IgD-negative memory B cell (primary cell): ENCODE measurements around the gene SLC41A2. TPM values are rescaled to one million over a fixed set of nuclear protein-coding genes. Genes with fewer than 3 reads are reported as not detected.
"Not testable (repeated sequence)": the region's sequence is repeated elsewhere in the genome, so short reads cannot be mapped to it uniquely, and the experiment has no call there.

Experiments used
- H3K27ac Mint-ChIP-seq, 3 donors: one replicate each; pipeline ENCODE4 v1.8.0; 2020 to 2022; ENCODE audit warnings: mild to moderate bottlenecking in 3 of 3, mixed read lengths in 3 of 3, moderate library complexity in 1 of 3
- H3K27me3 Mint-ChIP-seq: one replicate; pipeline ENCODE4 v1.8.0; 2021; ENCODE audit warnings: mixed read lengths
- H3K36me3 Mint-ChIP-seq: one replicate; pipeline ENCODE4 v1.8.0; 2020; ENCODE audit warnings: mild to moderate bottlenecking, mixed read lengths
- H3K4me1 Mint-ChIP-seq, 3 donors: one replicate each; pipeline ENCODE4 v1.8.0; 2020 to 2022; ENCODE audit warnings: mixed read lengths in 3 of 3, mild to moderate bottlenecking in 1 of 3
- H3K4me3 Mint-ChIP-seq, 4 donors: one replicate each; pipeline ENCODE4 v1.8.0; 2020 to 2022; ENCODE audit warnings: mild to moderate bottlenecking in 4 of 4, mixed read lengths in 4 of 4, moderate library complexity in 3 of 4
- H3K9me3 Mint-ChIP-seq, 3 donors: one replicate each; pipeline ENCODE4 v1.8.0; 2020 to 2021; ENCODE audit warnings: mixed read lengths in 3 of 3, mild to moderate bottlenecking in 1 of 3
- polyA plus RNA-seq: library from polyadenylated mRNA; unstranded; fragments of 300-500 nt; fragmentation: Illumina TruSeq; gene quantifications from one replicate; pipeline ENCODE4 v1.2.3, GENCODE V29; 2021

The SLC41A2 gene
- polyA plus RNA-seq = 0.83 TPM

GRCh38 chr12:104958001-104958804 lies at the start of gene SLC41A2:
SLC41A2 (minus strand) TSS chr12:104958290; CDS start chr12:104928527, 29,763 bp downstream.
- peak within 1 kb of the TSS; percentile 92 to 99 (median 96) for H3K4me3 Mint-ChIP-seq
- H3K9me3 Mint-ChIP-seq = no peaks in the 10 kb centered on the region
- peaks cover 18 to 22% (median 22%) of the 10 kb centered on the region in 3 donors for H3K4me1 Mint-ChIP-seq
- H3K36me3 Mint-ChIP-seq = no peaks in the 10 kb centered on the region
- peak within 1 kb of the TSS; percentile 93 to 99 (median 98) for H3K27ac Mint-ChIP-seq
- peaks cover 5% of the 10 kb centered on the region for H3K27me3 Mint-ChIP-seq

- peaks cover 0 to 5% (median 0%) of the 10 kb centered on the region in 3 donors for H3K9me3 Mint-ChIP-seq
- no peaks in the 10 kb centered on the region for H3K27me3 Mint-ChIP-seq
- no peak overlapping the region for H3K27ac Mint-ChIP-seq
- H3K4me3 Mint-ChIP-seq = no peak overlapping the region
- H3K36me3 Mint-ChIP-seq = peaks cover 47% of the 10 kb centered on the region
- peaks cover 0 to 3% (median 0%) of the 10 kb centered on the region in 3 donors for H3K4me1 Mint-ChIP-seq
Measured at GRCh38 chr12:105001476-105001875, 43.4 kb upstream of the SLC41A2 start.

- Mint-ChIP-seq H3K4me3 (no peak overlapping the region), H3K9me3 (no peaks in the 10 kb centered on the region), H3K36me3 (peaks cover 39% of the 10 kb centered on the region), H3K27ac (no peak overlapping the region), H3K4me1 (peaks cover 0 to 3% (median 0%) of the 10 kb centered on the region in 3 donors), H3K27me3 (no peaks in the 10 kb centered on the region)
Measured at GRCh38 chr12:104999347-104999685, 41.2 kb upstream of the SLC41A2 start.

GRCh38 chr12:104998423-104999346 lies 40.6 kb upstream of the SLC41A2 start:
- no peak overlapping the region for H3K4me3 Mint-ChIP-seq
- H3K36me3 Mint-ChIP-seq = peaks cover 36% of the 10 kb centered on the region
- H3K4me1 Mint-ChIP-seq = peaks cover 0 to 3% (median 0%) of the 10 kb centered on the region in 3 donors
- H3K27me3 Mint-ChIP-seq = no peaks in the 10 kb centered on the region
- H3K27ac Mint-ChIP-seq = no peak overlapping the region
- no peaks in the 10 kb centered on the region for H3K9me3 Mint-ChIP-seq

GRCh38 chr12:104997541-104997940 lies 39.5 kb upstream of the SLC41A2 start:
- H3K27ac Mint-ChIP-seq = peak overlapping the region in 1 of 3 donors; percentile 7
- H3K4me1 Mint-ChIP-seq = peaks cover 0 to 3% (median 0%) of the 10 kb centered on the region in 3 donors
- H3K27me3 Mint-ChIP-seq = no peaks in the 10 kb centered on the region
- H3K4me3 Mint-ChIP-seq = no peak overlapping the region
- peaks cover 31% of the 10 kb centered on the region for H3K36me3 Mint-ChIP-seq
- no peaks in the 10 kb centered on the region for H3K9me3 Mint-ChIP-seq

- no peak overlapping the region for H3K27ac Mint-ChIP-seq
- H3K9me3 Mint-ChIP-seq = peaks cover 0 to 1% (median 0%) of the 10 kb centered on the region in 3 donors
- no peak overlapping the region for H3K4me3 Mint-ChIP-seq
- no peaks in the 10 kb centered on the region for H3K27me3 Mint-ChIP-seq
- H3K36me3 Mint-ChIP-seq = peaks cover 18% of the 10 kb centered on the region
- peaks cover 0 to 15% (median 0%) of the 10 kb centered on the region in 3 donors for H3K4me1 Mint-ChIP-seq
Measured at GRCh38 chr12:104994336-104994735, 36.2 kb upstream of the SLC41A2 start.

- H3K27ac Mint-ChIP-seq = no peak overlapping the region
- H3K36me3 Mint-ChIP-seq = peaks cover 15% of the 10 kb centered on the region
- peaks cover 14 to 26% (median 15%) of the 10 kb centered on the region in 3 donors for H3K4me1 Mint-ChIP-seq
- H3K27me3 Mint-ChIP-seq = no peaks in the 10 kb centered on the region
- no peak overlapping the region for H3K4me3 Mint-ChIP-seq
- H3K9me3 Mint-ChIP-seq = peaks cover 0 to 2% (median 0%) of the 10 kb centered on the region in 3 donors
Measured at GRCh38 chr12:104991565-104992128, 33.6 kb upstream of the SLC41A2 start.

- Mint-ChIP-seq H3K27me3 (no peaks in the 10 kb centered on the region), H3K4me3 (no peak overlapping the region), H3K4me1 (peaks cover 16 to 29% (median 19%) of the 10 kb centered on the region in 3 donors), H3K36me3 (peaks cover 15% of the 10 kb centered on the region), H3K27ac (no peak overlapping the region), H3K9me3 (peaks cover 0 to 2% (median 0%) of the 10 kb centered on the region in 3 donors)
Measured at GRCh38 chr12:104990950-104991349, 32.9 kb upstream of the SLC41A2 start.

GRCh38 chr12:104986022-104986941 lies 28.2 kb upstream of the SLC41A2 start, which contains the start of gene NOPCHAP1:
NOPCHAP1 (plus strand) TSS chr12:104986316; CDS start chr12:104986353, 37 bp downstream.
- Mint-ChIP-seq H3K9me3 (peaks cover 0 to 2% (median 0%) of the 10 kb centered on the region in 3 donors), H3K4me3 (peak within 1 kb of the TSS; percentile 88 to 97 (median 94)), H3K36me3 (peaks cover 5% of the 10 kb centered on the region), H3K27me3 (no peaks in the 10 kb centered on the region), H3K4me1 (peaks cover 16 to 34% (median 29%) of the 10 kb centered on the region in 3 donors), H3K27ac (peak within 1 kb of the TSS in 2 of 3 donors; percentile 27 to 91)

- peaks cover 5% of the 10 kb centered on the region for H3K36me3 Mint-ChIP-seq
- peaks cover 0 to 2% (median 0%) of the 10 kb centered on the region in 3 donors for H3K9me3 Mint-ChIP-seq
- no peak overlapping the region for H3K27ac Mint-ChIP-seq
- peak overlapping the region; percentile 88 to 97 (median 94) for H3K4me3 Mint-ChIP-seq
- H3K27me3 Mint-ChIP-seq = no peaks in the 10 kb centered on the region
- peaks cover 16 to 34% (median 26%) of the 10 kb centered on the region in 3 donors for H3K4me1 Mint-ChIP-seq
Measured at GRCh38 chr12:104985206-104985605, 27.1 kb upstream of the SLC41A2 start.

- H3K4me1 Mint-ChIP-seq = peaks cover 12 to 24% (median 12%) of the 10 kb centered on the region in 3 donors
- H3K9me3 Mint-ChIP-seq = not testable (repeated sequence)
Measured at GRCh38 chr12:104977688-104978087, 19.6 kb upstream of the SLC41A2 start.

GRCh38 chr12:104976703-104977102 lies 18.6 kb upstream of the SLC41A2 start:
- peak overlapping the region in 1 of 4 donors; percentile 13 for H3K4me3 Mint-ChIP-seq
- H3K27ac Mint-ChIP-seq = no peak overlapping the region
- no peaks in the 10 kb centered on the region for H3K36me3 Mint-ChIP-seq
- H3K27me3 Mint-ChIP-seq = no peaks in the 10 kb centered on the region
- no peaks in the 10 kb centered on the region for H3K9me3 Mint-ChIP-seq
- H3K4me1 Mint-ChIP-seq = peaks cover 12 to 24% (median 12%) of the 10 kb centered on the region in 3 donors

More at GRCh38 chr12:104977688-104978087, 19.6 kb upstream of the SLC41A2 start:
- not testable (repeated sequence) for H3K27ac Mint-ChIP-seq, H3K27me3 Mint-ChIP-seq, H3K4me3 Mint-ChIP-seq, H3K36me3 Mint-ChIP-seq

GRCh38 chr12:104975587-104976343 lies 17.7 kb upstream of the SLC41A2 start:
- no peaks in the 10 kb centered on the region for H3K36me3 Mint-ChIP-seq
- no peaks in the 10 kb centered on the region for H3K9me3 Mint-ChIP-seq
- no peak overlapping the region for H3K4me3 Mint-ChIP-seq
- no peaks in the 10 kb centered on the region for H3K27me3 Mint-ChIP-seq
- peaks cover 12 to 24% (median 12%) of the 10 kb centered on the region in 3 donors for H3K4me1 Mint-ChIP-seq
- H3K27ac Mint-ChIP-seq = no peak overlapping the region
